Activated effector memory CD4-positive, alpha-beta T cell treated with anti-CD3 and anti-CD28 coated beads, Interleukin-2, amount 50 U/mL, for 16 hours (primary cell): ENCODE measurements around the gene KRTAP4-11.
"Not testable (repeated sequence)": the region's sequence is repeated elsewhere in the genome, so short reads cannot be mapped to it uniquely, and the experiment has no call there.

ENCODE experiments used
- DNase-seq: peaks from one replicate; pipeline ENCODE4 v3.0.0-alpha.2; 2020

The KRTAP4-11 gene

GRCh38 chr17:41123292-41123990, 5.3 kb upstream of the KRTAP4-11 start:
- DNase-seq = not testable (repeated sequence)

GRCh38 chr17:41121742-41122141, 3.6 kb upstream of the KRTAP4-11 start:
- DNase-seq = no peak

- not testable (repeated sequence) for DNase-seq
Observed at GRCh38 chr17:41119696-41120690, 1.8 kb upstream of the KRTAP4-11 start.

GRCh38 chr17:41118721-41119120, 548 bp upstream of the KRTAP4-11 start:
- no peak for DNase-seq

GRCh38 chr17:41116297-41116696, 1.9 kb downstream of the KRTAP4-11 start:
- DNase-seq = no peak

- no peak for DNase-seq
Observed at GRCh38 chr17:41111151-41111885, 6.9 kb downstream of the KRTAP4-11 start.

- DNase-seq = not testable (repeated sequence)
Observed at GRCh38 chr17:41108728-41109386, 9.3 kb downstream of the KRTAP4-11 start.

GRCh38 chr17:41107941-41108450, 10.2 kb downstream of the KRTAP4-11 start:
- no peak for DNase-seq

- not testable (repeated sequence) for DNase-seq
Observed at GRCh38 chr17:41105347-41105746, 12.8 kb downstream of the KRTAP4-11 start, which contains the start of gene KRTAP4-9. KRTAP4-9 (plus strand) TSS chr17:41105389; CDS start chr17:41105389, 0 bp downstream.

GRCh38 chr17:41104386-41105038, 13.7 kb downstream of the KRTAP4-11 start:
- not testable (repeated sequence) for DNase-seq

- no peak for DNase-seq
Observed at GRCh38 chr17:41103896-41104295, 14.3 kb downstream of the KRTAP4-11 start.

GRCh38 chr17:41101586-41102259, 16.4 kb downstream of the KRTAP4-11 start, which contains the start of gene KRTAP4-16:
KRTAP4-16 (minus strand) TSS chr17:41102209; CDS start chr17:41102209, 0 bp downstream.
- DNase-seq = no peak

GRCh38 chr17:41099682-41100480, 18.3 kb downstream of the KRTAP4-11 start:
- not testable (repeated sequence) for DNase-seq

- no peak for DNase-seq
Observed at GRCh38 chr17:41098481-41098880, 19.7 kb downstream of the KRTAP4-11 start.

GRCh38 chr17:41098042-41098441, 20.1 kb downstream of the KRTAP4-11 start, which contains the start of gene KRTAP4-8:
KRTAP4-8 (minus strand) TSS chr17:41098142; CDS start chr17:41098084, 58 bp downstream.
- DNase-seq = no peak

GRCh38 chr17:41096055-41096454, 22.1 kb downstream of the KRTAP4-11 start:
- DNase-seq = no peak

- DNase-seq = not testable (repeated sequence)
Observed at GRCh38 chr17:41088760-41089352, 29.3 kb downstream of the KRTAP4-11 start.

GRCh38 chr17:41084100-41084856, 33.9 kb downstream of the KRTAP4-11 start, which contains the start of gene KRTAP4-7:
KRTAP4-7 (plus strand) TSS chr17:41084150; CDS start chr17:41084207, 57 bp downstream.
- DNase-seq = not testable (repeated sequence)
